Heart right ventricle (tissue), 16 donors: ENCODE data around the gene NFATC1. TPM values are rescaled to one million over a fixed set of nuclear protein-coding genes. Genes with fewer than 3 reads are reported as not detected.

Experiments used
- ATAC-seq, 8 donors: fragments of 200-7000 bp; cut with Tn5 transposase; one replicate each; pipeline ENCODE4 v1.9.1; 2020; ENCODE audit warnings: mild to moderate bottlenecking in 8 of 8, moderate library complexity in 8 of 8, moderate number of reproducible peaks in 1 of 8
- DNase-seq, 2 donors: peaks; one replicate each; pipeline ENCODE4 v3.0.0-alpha.2; 2020
- H3K27ac ChIP-seq, 10 donors: fragments of 200-600 bp; sonication (generic) in 2 of 10; one replicate each; pipeline versions ENCODE4 v1.5.0 to v1.8.0; 2020 to 2022; ENCODE audit warnings: mild to moderate bottlenecking in 3 of 10
- H3K27me3 ChIP-seq, 7 donors: fragments of 200-600 bp; one replicate each; pipeline ENCODE4 v1.8.0; 2021 to 2022; ENCODE audit warnings: mild to moderate bottlenecking in 2 of 7
- H3K36me3 ChIP-seq, 9 donors: fragments of 200-600 bp; sonication (generic) in 1 of 9; one replicate each; pipeline versions ENCODE4 v1.5.0 to v1.8.0; 2020 to 2022; ENCODE audit warnings: mild to moderate bottlenecking in 2 of 9
- H3K4me1 ChIP-seq, 9 donors: fragments of 200-600 bp; sonication (generic) in 1 of 9; one replicate each; pipeline versions ENCODE4 v1.5.0 to v1.8.0; 2020 to 2022; ENCODE audit warnings: mild to moderate bottlenecking in 4 of 9
- H3K4me3 ChIP-seq, 10 donors: fragments of 200-600 bp; sonication (generic) in 2 of 10; one replicate each; pipeline versions ENCODE4 v1.5.0 to v1.8.0; 2020 to 2022; ENCODE audit warnings: mild to moderate bottlenecking in 7 of 10, moderate library complexity in 2 of 10
- H3K9me3 ChIP-seq, 11 donors: fragments of 200-600 bp in 10 of 11; sonication (generic) in 2 of 11; one replicate each; pipeline versions ENCODE4 v1.5.0 to v1.8.0; 2013 to 2022; ENCODE audit warnings: mild to moderate bottlenecking in 2 of 11, control low read depth in 1 of 11, moderate library complexity in 1 of 11
- WGBS, 2 donors: extraction: QIAGEN DNeasy Blood & Tissue Kit; methylation state at CpG; one replicate each; pipeline ENCODE4 v1.1.7; 2013; ENCODE audit warnings: inconsistent platforms in 1 of 2; 5-methylcytosine and 5-hydroxymethylcytosine counted together
- intact Hi-C, 10 donors: fragments of 100-400 bp; cut with DNase I; formaldehyde crosslinking; loops; one replicate each; pipeline versions ENCODE4 v1.11.1 to v1.14.2; 2022
- polyA plus RNA-seq, 2 donors: library from polyadenylated mRNA; stranded (reverse); fragments of 200-250 nt; gene quantifications; one replicate each; pipeline ENCODE4 v1.2.3, GENCODE V29; 2013
- total RNA-seq, 10 donors: library from RNA; stranded (reverse); fragmentation: NEBNext Ultra II Directional in 3 of 10; extraction: Animal tissue kit (Norgen Biotek cat#: 25700) in 3 of 10; gene quantifications; one replicate each; pipeline versions ENCODE4 v1.2.1 to v1.2.4, GENCODE V29; 2021 to 2023
- TF ChIP-seq, protein P1 (sequence below), 9 donors: fragments of 200-600 bp; sonication (generic) in 2 of 9; IDR thresholded peaks; one replicate each; pipeline versions ENCODE4 v1.5.0 to v1.8.0; 2021 to 2022; ENCODE audit warnings: antibody characterized with exemption in 9 of 9, mild to moderate bottlenecking in 5 of 9, moderate library complexity in 1 of 9
- donor health status: Arrhythmogenic right ventricular cardiomyopathy.
- donor health status: ischemic (EF 13 %, LVEDD 7.1; RV severe dilation, severe dysfunction).
- donor health status: healthy with polysubstance abuse.
- donor health status: DM: no; HTN: yes; CAD: no.
- donor health status: DM: no; HTN: no; CAD: no.
- donor health status: ischemic (EF 25% LVEDD 6.9; RV normal size, moderate dysfunction).
- donor health status: ischemic (EF 25% LVEDD 5.7; RV mildly dilated, moderate dysfunction).
- donor health status: healthy.
- donor health status: DM: yes; HTN: yes; CAD: no.
- donor health status: Ischemic cardiomyopathy.
- donor health status: ischemic (EF 35%, LVEDD 5.7; RV mildly dilated, moderate dysfunction).
- donor health status: nonischemic (EF 11% LVEDD 7.7; RV severe dilation, severe dysfunction).
- donor health status: DM: yes; HTN: yes; CAD: no.
- donor health status: PGD.
- donor health status: ischemic (EF 29% LVEDD 5.4; RV normal size, mild dysfunction).
- donor health status: nonischemic (EF 23%, LVEDD 6.1; RV moderate dilation, normal function).

Gene NFATC1
- total and polyA plus RNA-seq, 12 donors = 6.3 to 23.8 (median 18.6) TPM

DNA sequence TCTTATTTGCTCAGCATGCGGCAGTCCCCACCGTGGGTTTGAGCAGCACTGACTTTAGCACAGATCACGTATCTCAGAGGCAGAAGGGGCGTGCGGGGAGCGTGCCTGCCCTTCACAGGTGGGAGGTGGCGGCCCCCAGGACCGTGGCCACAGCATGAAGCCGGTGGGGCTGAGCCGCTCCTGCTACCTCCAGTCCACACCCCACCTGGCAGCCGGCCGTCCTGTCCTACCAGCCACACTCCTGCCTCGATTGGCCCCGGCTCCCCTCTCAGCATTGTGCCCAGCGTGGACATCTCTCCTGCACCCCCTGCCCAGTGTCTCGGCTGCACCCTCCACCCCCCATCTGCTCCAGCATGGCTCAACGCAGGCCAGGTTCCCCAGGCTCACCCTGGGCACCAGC is 73.6 kb downstream of the NFATC1 start:
- Histone ChIP-seq H3K27ac (no peak overlapping the region), H3K4me3 (no peak overlapping the region), H3K9me3 (peaks cover 0 to 12% (median 0%) of the 10 kb centered on the region in 11 donors), H3K36me3 (peaks cover 0 to 69% (median 0%) of the 10 kb centered on the region in 9 donors), H3K27me3 (no peaks in the 10 kb centered on the region), H3K4me1 (peaks cover 4 to 27% (median 13%) of the 10 kb centered on the region in 9 donors)
- TF ChIP-seq, protein P1, sequence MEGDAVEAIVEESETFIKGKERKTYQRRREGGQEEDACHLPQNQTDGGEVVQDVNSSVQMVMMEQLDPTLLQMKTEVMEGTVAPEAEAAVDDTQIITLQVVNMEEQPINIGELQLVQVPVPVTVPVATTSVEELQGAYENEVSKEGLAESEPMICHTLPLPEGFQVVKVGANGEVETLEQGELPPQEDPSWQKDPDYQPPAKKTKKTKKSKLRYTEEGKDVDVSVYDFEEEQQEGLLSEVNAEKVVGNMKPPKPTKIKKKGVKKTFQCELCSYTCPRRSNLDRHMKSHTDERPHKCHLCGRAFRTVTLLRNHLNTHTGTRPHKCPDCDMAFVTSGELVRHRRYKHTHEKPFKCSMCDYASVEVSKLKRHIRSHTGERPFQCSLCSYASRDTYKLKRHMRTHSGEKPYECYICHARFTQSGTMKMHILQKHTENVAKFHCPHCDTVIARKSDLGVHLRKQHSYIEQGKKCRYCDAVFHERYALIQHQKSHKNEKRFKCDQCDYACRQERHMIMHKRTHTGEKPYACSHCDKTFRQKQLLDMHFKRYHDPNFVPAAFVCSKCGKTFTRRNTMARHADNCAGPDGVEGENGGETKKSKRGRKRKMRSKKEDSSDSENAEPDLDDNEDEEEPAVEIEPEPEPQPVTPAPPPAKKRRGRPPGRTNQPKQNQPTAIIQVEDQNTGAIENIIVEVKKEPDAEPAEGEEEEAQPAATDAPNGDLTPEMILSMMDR (IDR thresholded peaks at IDR 0.05) = no peak
- intact Hi-C loops = loop anchor here in 2 of 10 donors (5.0 to 10.0 kb wide), 2 partner anchors 38 to 65 kb away; no protein-coding TSS in a partner anchor
- no peak for DNase-seq
- 93 to 94% methylated on average over 17 of the region's 17 CpGs for WGBS, 2 donors
- ATAC-seq = no peak

GRCh38 chr18:79469751-79470505 is 74.2 kb downstream of the NFATC1 start:
- H3K27me3 ChIP-seq = no peaks in the 10 kb centered on the region
- H3K9me3 ChIP-seq = peaks cover 0 to 12% (median 0%) of the 10 kb centered on the region in 11 donors
- no peak overlapping the region for H3K4me3 ChIP-seq
- TF ChIP-seq, protein P1 (IDR thresholded peaks at IDR 0.05) = no peak
- no peak for ATAC-seq
- no peak overlapping the region for H3K27ac ChIP-seq
- H3K4me1 ChIP-seq = peaks cover 4 to 25% (median 12%) of the 10 kb centered on the region in 9 donors
- no peak for DNase-seq
- WGBS, 2 donors = 91 to 95% methylated on average over 33 of the region's 33 CpGs
- intact Hi-C loops = loop anchor here in 2 of 10 donors (5.0 to 10.0 kb wide), 2 partner anchors 37 to 65 kb away; no protein-coding TSS in a partner anchor
- H3K36me3 ChIP-seq = peaks cover 0 to 67% (median 0%) of the 10 kb centered on the region in 9 donors

DNA sequence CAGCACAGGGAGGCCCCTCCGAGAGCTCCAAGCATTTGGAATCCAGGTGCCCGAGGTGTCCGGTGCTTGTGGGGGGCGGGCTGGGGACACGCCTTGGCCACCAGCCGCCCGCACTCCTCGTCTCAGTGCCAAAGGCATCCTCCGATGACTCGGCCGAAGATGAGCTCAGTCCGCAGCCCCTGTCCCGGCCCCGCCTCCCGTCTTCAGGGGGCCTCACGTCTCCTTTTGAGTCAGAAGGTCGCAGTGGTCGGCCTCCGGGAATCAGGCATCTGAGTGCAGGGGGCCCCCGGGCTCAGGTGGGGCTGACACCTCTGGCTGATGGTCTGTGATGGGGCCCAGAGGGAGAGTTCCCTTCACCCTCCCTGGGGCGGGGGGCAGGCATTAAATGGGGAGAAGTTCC is 74.8 kb downstream of the NFATC1 start:
- intact Hi-C loops = no loop called here
- TF ChIP-seq, protein P1 (IDR thresholded peaks at IDR 0.05) = no peak
- Histone ChIP-seq H3K27ac (no peak overlapping the region), H3K9me3 (peaks cover 0 to 12% (median 0%) of the 10 kb centered on the region in 11 donors), H3K27me3 (no peaks in the 10 kb centered on the region), H3K4me1 (peaks cover 0 to 19% (median 5%) of the 10 kb centered on the region in 9 donors), H3K36me3 (peaks cover 0 to 67% (median 0%) of the 10 kb centered on the region in 9 donors), H3K4me3 (no peak overlapping the region)
- DNase-seq (no peak), ATAC-seq (no peak)
- 92 to 95% methylated on average over 21 of the region's 21 CpGs for WGBS, 2 donors

GRCh38 chr18:79471046-79471445 is 75.3 kb downstream of the NFATC1 start:
- intact Hi-C loops = no loop called here
- Histone ChIP-seq H3K27me3 (no peaks in the 10 kb centered on the region), H3K9me3 (peaks cover 0 to 12% (median 0%) of the 10 kb centered on the region in 11 donors), H3K4me1 (peaks cover 0 to 14% (median under 1%) of the 10 kb centered on the region in 9 donors), H3K4me3 (no peak overlapping the region), H3K36me3 (peaks cover 0 to 67% (median 0%) of the 10 kb centered on the region in 9 donors), H3K27ac (no peak overlapping the region)
- TF ChIP-seq, protein P1 (IDR thresholded peaks at IDR 0.05) = no peak
- WGBS, 2 donors = 94 to 96% methylated on average over 16 of the region's 16 CpGs
- ATAC-seq (no peak), DNase-seq (no peak)
